ENCODE results near the gene FBXL7. TPM values are rescaled to one million over a fixed set of nuclear protein-coding genes. Genes with fewer than 3 reads are reported as not detected.

FBXL7 gene
- total RNA-seq, 4 donors from 2014 or later = 2.1 to 25.6 (median 6.5) TPM

- H3K27ac ChIP-seq = no peak overlapping the region
- H3K4me3 ChIP-seq = no peak overlapping the region
- TF ChIP-seq POLR2A (IDR thresholded peaks at IDR 0.05) = no peak
- TF ChIP-seq, protein P1, sequence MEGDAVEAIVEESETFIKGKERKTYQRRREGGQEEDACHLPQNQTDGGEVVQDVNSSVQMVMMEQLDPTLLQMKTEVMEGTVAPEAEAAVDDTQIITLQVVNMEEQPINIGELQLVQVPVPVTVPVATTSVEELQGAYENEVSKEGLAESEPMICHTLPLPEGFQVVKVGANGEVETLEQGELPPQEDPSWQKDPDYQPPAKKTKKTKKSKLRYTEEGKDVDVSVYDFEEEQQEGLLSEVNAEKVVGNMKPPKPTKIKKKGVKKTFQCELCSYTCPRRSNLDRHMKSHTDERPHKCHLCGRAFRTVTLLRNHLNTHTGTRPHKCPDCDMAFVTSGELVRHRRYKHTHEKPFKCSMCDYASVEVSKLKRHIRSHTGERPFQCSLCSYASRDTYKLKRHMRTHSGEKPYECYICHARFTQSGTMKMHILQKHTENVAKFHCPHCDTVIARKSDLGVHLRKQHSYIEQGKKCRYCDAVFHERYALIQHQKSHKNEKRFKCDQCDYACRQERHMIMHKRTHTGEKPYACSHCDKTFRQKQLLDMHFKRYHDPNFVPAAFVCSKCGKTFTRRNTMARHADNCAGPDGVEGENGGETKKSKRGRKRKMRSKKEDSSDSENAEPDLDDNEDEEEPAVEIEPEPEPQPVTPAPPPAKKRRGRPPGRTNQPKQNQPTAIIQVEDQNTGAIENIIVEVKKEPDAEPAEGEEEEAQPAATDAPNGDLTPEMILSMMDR (IDR thresholded peaks at IDR 0.05) = no peak
- H3K4me1 ChIP-seq = no peaks in the 10 kb centered on the region
- DNase-seq = no peak
- H3K27me3 ChIP-seq = no peaks in the 10 kb centered on the region
- no peaks in the 10 kb centered on the region for H3K9me3 ChIP-seq
- H3K36me3 ChIP-seq = no peaks in the 10 kb centered on the region
Observed at GRCh38 chr5:15785531-15785981, 285.6 kb downstream of the FBXL7 start.

DNA sequence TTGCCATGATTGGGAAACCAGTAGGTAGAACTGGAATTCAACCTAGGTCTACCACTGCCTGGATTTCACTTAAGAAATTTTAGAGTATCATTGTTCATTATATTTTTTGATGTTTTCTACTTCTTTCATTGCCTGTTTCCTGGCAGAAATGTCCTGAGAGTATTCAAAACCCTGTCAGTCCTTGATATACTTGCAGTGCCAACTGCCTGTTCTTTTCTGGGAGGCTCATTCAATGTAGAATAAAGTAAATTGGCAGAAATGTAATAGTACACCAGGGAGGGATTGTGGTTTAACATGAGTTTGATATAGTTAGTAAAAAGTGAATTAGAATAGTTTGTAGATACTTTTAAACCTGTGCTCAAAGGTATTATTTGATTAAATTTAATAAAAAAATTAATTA is 286.3 kb downstream of the FBXL7 start:
- no peak for TF ChIP-seq POLR2A (IDR thresholded peaks at IDR 0.05)
- TF ChIP-seq, protein P1 (IDR thresholded peaks at IDR 0.05) = no peak
- Histone ChIP-seq H3K27ac (no peak overlapping the region), H3K27me3 (no peaks in the 10 kb centered on the region), H3K4me3 (no peak overlapping the region), H3K36me3 (no peaks in the 10 kb centered on the region), H3K9me3 (no peaks in the 10 kb centered on the region), H3K4me1 (no peaks in the 10 kb centered on the region)
- no peak for DNase-seq

DNA sequence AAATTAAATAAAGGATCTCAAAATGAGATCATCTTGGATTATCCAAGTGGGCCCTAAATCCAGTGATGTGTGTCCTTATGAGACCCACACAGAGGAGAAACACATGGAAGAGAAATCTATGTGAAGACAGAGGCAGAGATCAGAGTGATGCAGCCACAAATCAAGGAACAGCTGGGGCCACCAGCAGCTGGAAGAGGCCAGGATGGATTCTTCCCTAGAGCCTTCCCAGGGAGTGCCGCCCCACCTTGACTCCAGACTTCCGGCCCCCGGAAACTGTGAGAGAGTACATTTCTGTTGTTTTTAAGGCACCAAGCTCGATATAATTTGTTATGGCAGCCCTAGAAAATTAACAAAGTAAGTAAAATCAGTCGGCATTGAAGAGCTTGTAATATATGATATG is 286.9 kb downstream of the FBXL7 start:
- TF ChIP-seq POLR2A (IDR thresholded peaks at IDR 0.05) = no peak
- TF ChIP-seq, protein P1 (IDR thresholded peaks at IDR 0.05) = no peak
- no peaks in the 10 kb centered on the region for H3K36me3 ChIP-seq
- DNase-seq = no peak
- no peaks in the 10 kb centered on the region for H3K4me1 ChIP-seq
- H3K4me3 ChIP-seq = no peak overlapping the region
- no peaks in the 10 kb centered on the region for H3K9me3 ChIP-seq
- no peaks in the 10 kb centered on the region for H3K27me3 ChIP-seq
- no peak overlapping the region for H3K27ac ChIP-seq

GRCh38 chr5:15787681-15788080 is 287.7 kb downstream of the FBXL7 start:
- H3K9me3 ChIP-seq = no peaks in the 10 kb centered on the region
- DNase-seq = no peak
- no peaks in the 10 kb centered on the region for H3K27me3 ChIP-seq
- H3K4me1 ChIP-seq = no peaks in the 10 kb centered on the region
- no peak overlapping the region for H3K4me3 ChIP-seq
- H3K36me3 ChIP-seq = no peaks in the 10 kb centered on the region
- no peak for TF ChIP-seq POLR2A (IDR thresholded peaks at IDR 0.05)
- TF ChIP-seq, protein P1 (IDR thresholded peaks at IDR 0.05) = no peak
- no peak overlapping the region for H3K27ac ChIP-seq

- no peak overlapping the region for H3K4me3 ChIP-seq
- no peak for TF ChIP-seq POLR2A (IDR thresholded peaks at IDR 0.05)
- TF ChIP-seq, protein P1 (IDR thresholded peaks at IDR 0.05) = no peak
Observed at GRCh38 chr5:15789642-15790041, 289.7 kb downstream of the FBXL7 start.

GRCh38 chr5:15790446-15791018 is 290.6 kb downstream of the FBXL7 start:
- Histone ChIP-seq H3K27ac (no peak overlapping the region), H3K4me1 (no peaks in the 10 kb centered on the region), H3K9me3 (no peaks in the 10 kb centered on the region), H3K36me3 (no peaks in the 10 kb centered on the region), H3K4me3 (no peak overlapping the region), H3K27me3 (no peaks in the 10 kb centered on the region)
- no peak for DNase-seq
- TF ChIP-seq, protein P1 (IDR thresholded peaks at IDR 0.05) = no peak
- TF ChIP-seq POLR2A (IDR thresholded peaks at IDR 0.05) = no peak

More at GRCh38 chr5:15789642-15790041, 289.7 kb downstream of the FBXL7 start:
- Histone ChIP-seq H3K36me3 (no peaks in the 10 kb centered on the region), H3K9me3 (no peaks in the 10 kb centered on the region), H3K27me3 (no peaks in the 10 kb centered on the region), H3K27ac (no peak overlapping the region), H3K4me1 (no peaks in the 10 kb centered on the region)
- DNase-seq = no peak
